GM21619 (cell line): Measurements from ENCODE around the gene ATP4B.

Experiments used
- ATAC-seq: cut with Tn5 transposase; IDR thresholded peaks from one replicate; pipeline ENCODE4 v1.9.1; 2021; ENCODE audit not compliant: unreplicated experiment

Gene ATP4B

DNA sequence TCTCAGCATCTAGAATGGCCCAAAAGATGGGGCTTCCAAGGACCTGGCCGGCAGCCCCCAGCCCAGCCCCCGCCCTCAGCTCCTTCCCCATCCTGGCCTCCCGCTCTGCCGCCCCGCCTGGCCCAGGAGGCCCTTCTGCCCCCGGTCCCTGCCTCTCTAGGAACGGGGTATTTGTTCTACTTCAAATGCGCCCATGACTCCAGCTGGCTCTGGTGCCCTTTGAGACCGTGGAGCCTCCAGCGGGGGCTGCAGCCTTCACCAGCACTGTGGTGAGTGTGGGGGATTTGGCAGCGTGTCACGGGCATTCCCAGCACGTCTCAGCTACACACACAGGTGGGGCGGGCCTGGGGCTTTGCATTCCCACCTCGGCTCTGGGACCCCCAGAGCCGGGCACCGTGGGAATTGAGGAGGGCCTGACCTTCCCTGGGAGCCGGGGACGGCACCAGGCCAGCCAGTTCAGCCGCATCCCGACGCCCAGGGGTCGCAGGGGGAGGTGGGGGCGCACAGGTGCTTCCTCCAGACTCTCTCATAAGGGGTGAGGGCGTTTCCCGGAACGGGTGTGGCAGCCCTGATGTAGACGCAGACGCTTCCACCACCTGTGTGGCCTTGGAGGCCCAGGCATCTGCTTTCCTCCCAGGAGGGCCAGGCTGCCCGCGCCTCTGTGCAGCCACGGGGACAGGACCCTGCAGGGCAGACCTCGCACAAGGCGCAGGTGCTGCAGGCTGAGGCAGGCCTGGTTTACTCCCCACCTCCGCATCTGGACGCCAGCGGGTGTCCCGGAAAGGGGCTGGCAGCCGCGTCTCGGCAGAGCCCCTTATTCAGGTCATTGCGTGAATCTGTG is 947 bp downstream of the ATP4B start:
- no peak for ATAC-seq

DNA sequence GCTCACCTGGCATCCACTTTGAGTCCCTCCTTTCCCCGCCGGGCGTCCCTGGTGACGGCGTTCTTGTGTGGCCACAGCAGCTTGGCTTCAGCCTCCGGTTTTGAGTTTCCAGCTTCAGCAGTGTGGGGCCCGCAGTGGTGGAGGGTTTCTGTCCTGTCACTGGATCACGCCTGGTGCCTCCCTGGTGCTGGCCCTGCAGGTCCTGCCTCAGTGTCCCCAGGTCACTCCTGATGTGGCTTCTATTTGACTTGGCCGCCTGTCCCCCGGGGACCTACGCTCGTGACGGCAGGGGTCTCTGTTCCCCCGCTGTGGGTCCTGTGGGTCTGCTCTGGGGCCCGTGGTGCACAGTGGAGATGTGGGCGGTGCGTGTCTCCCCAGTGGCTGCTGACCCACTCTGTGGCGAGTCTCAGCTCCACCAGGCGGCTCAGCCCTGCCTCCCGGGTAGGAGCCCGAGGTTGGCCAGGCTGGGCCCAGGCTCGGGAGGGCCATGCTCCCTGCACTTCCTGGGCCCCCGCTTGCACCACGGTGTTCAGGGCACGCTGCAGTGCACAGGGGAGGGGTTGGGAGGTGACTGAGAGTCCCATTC is 1.9 kb downstream of the ATP4B start:
- ATAC-seq: no peak

DNA sequence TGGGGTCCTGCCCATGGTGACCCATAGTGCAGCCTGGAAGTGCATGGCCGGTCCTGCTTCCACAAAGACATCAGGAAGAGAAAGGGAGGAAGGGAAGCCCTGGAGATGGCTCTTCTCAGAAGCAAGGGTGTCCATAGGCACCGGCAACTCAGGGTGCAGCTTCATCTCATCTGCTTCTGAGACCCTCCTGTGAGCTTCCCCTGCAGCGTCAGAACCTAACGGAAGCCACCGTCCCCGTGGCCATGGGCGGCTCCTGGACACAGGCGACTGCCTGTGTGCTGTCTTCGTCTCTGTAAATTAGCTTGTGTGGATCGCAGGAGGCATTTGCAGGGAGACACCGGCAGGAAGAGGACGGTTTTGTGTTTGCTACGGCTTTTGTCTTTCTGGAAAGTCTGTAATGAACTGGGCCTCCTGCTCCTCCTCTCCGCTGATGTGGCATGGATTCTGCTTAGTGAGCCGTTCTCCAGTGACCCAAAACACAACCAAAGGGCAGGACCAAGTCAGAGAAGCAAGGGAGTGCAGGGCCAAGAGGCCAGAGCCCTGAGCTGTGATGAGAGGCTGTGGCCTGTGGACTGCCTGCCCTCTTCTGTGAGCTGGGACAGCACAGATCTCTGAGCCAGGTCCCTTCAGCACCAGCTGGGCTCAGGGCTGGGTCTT is 2.5 kb downstream of the ATP4B start:
- no peak for ATAC-seq

DNA sequence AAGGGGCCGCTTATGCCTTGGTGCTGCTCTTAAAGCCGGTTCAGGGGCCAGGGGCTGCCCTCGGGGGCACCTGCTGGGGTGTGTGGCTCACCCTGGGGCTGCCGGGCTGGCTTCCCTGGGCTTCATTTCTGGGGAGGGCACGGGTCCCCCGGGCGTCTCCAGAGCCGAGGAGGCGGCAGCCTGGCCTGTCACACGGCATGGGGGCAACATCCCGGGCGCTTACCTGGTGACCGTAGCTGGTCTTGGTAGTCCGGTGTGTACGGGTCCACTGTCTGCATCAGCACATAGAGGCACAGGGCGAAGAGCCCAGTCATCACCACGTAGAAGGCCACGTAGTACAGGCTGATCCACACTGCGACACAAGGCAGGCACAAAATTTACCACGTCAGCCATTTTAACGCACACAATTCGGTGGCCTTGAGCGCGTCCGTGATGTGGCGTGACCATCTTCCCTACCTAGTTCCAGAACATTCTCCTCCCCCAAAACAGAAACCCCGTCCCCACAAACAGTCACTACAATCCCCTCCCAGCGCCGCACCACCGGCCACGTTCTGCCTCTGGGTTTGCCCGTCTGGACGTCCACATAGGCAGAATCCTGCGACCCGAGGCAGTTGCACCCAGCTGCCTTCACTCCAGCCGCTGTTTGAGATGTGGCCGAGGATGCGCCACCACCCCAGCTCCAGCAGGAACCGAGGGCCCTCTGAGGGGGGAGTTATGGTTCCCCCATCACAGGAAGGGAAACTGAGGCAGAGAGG is 3.2 kb downstream of the ATP4B start:
- no peak for ATAC-seq

DNA sequence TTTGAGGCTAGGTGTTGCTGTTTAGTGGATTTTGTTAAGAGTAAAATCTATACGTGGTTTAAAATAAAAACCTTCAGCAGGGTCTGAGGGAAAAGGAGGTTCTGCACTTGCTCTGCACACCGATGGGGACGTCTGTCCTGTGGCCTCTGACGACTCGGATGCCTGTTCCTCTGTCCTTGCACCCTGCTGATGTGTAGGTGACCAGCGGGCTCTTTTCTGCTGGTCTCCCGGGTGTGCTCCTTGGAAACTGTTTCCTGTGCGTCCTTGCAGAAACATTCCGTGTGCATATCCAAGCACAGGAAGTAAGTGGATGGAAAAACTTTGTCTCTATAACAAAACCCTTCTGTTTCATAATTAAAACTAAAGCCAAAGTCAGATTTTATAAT is 3.8 kb downstream of the ATP4B start:
- no peak for ATAC-seq

DNA sequence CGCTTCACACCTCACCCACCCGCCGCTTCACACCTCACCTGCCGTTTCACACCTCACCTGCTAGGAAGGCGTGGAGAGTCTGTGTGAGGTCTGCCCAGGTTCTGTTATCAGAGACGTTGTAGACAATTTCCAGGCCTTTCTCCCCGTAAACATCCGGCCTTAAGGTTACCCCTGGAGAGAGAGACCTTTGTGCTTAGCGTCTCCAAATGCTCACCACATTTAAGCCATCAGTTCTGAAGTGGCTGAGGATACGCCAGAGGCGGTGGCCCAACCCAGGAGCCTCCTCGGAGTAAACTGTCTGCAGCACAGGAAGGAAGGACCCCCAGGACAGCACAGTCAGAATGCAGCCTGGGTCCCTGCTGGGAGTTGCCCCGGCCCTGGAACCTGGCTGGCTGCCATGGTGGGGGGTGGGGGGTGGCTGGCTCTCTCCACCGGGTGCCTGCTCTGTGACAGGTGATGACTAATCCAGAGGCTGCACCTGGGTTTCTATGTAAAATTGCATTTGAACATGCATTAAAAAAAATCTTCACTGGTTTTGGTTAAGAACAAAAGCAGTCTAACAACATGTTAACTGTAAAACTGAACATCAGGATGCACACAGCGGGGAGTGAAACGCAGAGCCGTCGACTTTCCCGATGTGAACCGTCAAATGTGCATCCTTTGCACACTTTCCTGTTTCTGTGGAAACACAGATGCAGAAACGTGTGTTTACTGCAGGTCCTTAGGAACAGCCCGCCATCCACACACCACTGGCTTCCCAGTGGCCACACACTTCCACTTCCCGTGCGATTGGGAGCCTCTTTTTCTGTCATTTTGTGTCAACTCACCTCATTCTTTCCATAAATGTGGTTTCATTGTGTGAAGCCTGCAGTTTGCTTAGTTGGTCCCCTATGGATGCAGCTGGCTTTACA is 4.5 kb downstream of the ATP4B start:
- ATAC-seq: no peak

DNA sequence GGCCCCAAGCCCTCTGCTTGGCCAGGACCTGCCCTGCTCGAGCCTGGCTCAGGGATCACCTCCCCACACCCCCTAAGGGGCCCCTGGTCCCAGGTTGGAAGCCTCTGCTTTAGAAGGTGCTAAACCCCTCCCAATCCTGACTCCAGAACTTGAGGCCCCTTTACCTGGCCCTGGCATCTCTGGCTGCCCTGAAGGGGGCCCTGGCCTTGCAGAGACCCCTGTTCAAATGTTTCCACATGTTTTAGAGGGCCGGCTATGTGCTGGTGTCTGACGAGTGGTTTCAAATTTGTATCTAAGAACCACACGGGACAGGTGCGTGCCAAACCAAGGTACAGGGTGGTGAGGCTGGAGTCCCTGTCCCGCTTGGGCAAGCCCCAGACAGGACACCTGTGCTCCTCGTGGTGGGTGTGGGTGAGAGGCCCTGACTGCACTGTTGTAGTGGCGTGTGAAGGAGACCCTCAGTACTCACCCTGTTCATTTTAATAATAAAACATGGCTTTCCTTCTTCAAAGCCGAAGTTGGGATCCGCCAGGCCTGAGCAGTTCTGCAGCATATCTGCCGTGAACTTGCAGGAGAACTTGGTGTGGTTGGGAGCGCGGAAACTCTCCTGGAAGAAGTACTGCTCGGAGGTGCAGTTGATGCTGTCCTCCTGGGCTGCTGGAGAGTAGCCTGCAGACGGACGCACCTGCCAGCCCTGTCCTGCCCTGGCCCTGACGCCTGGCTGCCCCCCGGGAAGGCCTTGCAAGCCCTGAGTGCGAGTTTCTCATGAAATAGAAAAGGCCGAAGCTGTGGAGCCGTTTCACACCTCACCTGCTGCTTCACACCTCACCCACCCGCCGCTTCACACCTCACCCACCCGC is 5.4 kb downstream of the ATP4B start:
- no peak for ATAC-seq

DNA sequence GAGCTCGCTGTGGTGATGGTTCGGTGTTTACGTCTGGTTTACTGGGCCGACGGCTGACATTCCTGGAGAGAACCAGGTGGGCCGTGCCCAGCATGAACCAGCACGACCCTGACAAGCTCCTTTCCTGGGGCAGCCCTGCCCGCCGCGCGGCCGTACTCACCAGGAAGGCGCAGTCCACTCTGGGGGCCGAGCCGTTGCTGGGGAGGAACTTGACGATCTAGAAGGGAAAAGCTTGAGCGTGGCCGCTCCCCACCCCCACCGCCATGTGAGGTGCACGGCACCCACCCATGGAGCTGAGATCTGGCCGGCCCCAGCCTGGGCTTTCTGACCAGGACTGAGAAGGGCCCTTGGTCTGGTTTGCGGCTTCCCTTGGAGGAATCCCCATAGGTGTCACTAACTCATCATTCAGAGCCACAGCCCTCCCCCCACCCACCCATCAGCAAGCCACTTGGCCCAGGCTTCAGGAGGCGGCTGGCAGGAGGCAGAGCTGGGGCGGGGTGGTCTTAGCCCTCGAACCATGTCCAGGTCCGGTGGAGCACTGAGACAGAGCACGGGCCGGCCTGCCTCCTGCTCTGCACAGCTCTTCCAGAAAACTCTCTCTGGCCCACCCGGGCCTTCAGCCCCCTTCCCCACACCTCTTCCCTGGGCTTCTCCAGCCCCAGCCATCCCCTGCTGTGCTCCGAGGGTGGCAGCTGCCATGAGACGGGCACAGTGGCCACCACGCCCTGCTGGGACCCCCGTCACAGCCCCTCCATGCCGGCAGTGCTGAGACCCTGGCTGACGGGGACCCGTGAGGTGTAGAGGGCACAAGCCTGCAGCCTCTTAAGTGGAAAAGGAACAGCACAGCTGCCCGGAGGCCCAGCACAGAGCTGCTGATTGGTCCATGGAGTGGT is 6.2 kb downstream of the ATP4B start:
- no peak for ATAC-seq

DNA sequence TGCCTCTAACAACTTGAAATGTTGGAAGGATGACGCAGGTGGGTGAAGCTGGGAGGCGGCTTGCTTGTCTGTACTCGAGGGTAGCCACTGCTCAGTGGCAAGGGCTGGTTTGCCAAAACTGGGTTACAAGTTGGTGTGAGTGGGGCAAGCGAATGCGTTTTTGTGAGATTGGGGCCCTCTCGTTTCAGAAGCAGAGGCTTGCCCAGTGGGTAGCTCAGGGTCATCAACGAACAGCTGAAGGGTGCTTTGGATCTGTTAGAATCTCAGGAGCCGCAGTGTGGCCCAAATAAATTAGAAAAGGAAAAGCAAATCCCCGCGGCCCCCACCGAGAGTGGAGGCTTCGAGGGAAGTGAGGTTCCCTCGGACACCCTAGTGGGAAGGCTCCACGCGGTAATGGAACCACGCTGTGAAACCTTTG is 7.3 kb downstream of the ATP4B start:
- ATAC-seq: no peak

DNA sequence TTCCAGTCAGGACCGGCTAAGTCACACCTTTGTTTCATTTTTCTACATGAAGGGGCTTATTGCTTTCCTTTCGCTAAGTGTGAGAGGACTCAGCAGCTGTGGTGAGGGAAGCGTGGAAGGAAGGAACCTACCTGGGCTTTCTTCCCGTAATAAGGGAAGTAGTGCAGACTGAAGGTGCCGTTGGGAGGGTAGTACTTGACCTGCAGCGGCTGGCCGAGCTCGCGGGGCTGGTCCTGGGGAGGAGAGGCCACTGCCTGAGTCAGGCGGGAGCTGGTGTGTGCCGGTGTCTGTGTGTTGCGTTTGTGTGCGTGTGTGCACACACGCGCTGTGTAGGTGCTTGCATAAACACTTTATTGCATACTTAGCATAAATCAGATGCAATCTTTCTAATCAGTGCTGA is 7.7 kb downstream of the ATP4B start:
- ATAC-seq: no peak

DNA sequence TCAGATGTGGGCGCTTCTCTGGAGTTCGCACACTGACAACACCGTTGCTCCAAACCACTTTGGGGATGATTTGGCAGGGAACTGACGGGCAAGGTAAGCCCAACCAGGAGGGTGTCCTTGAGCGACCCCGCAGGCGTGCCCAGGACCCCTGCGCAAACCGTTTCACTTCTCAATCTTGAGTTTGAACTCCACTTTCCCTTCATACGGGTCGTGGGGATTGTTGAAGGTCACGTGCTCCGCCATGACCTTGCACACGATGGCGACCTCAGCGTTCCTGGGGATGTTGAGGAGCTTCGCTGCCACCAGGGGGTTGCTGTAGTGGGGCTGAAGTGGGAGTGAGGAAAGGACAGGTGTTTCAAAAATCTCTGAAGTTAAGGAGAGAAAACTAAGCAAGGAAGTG is 8.8 kb downstream of the ATP4B start:
- no peak for ATAC-seq

DNA sequence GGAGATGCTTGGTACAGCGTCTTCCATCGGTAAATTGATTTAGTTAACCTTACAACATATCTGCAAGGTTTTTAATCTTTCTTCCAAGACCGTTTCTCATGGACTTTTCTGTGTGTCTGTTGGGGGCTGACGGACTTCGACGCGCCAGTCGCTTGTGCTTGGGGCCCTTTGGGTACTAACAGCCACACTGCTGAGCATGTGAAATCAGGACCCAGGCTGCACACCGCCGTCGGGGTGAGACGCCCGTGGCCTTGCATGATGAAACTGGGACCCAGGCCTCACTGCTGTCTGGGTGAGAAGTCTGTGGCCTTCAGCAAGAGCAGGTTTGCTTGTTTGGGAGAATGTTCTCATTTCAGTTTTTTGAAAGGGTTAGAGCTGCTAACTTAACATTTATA is 9.8 kb downstream of the ATP4B start:
- no peak for ATAC-seq

DNA sequence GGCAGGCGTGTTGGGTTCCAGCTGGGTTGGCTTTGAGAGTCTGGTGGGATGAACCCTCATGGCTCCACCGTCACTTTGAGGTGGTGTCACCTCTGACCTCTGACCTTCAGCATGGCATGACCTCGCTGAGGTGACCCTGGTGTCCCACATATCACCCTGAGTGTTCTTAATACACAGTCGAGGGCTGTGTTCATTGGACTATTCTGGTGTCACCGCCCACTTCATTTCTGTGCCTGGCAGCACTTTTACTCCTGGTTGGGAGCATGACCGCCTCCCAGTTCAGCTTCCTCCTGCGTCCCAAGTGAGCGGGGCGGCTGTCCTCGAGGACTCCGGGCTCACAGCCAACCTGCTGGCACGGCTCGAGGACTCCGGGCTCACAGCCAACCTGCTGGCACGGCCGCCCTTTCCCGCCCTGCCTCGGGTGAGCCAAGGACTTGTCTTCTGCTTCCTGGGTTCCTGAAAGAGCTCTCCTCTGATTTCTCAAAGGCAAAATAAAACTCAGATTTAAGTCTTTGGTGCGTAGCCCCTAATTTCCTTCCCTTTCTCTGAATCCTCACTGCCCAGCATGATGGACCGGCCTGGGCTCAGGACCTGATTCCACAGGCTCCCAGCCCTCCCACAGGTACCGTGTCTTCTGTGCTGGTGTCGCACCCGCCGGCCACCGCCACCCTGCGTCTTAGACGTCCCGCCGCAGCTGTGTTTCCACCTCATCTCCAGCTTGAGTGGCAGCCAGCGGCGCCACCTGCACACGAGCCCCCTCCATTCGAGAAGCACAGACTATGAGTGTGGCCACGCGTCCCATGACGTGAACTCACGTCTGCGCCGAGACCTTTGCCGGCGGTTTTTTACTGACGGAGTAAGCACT is 10.4 kb downstream of the ATP4B start:
- no peak for ATAC-seq

DNA sequence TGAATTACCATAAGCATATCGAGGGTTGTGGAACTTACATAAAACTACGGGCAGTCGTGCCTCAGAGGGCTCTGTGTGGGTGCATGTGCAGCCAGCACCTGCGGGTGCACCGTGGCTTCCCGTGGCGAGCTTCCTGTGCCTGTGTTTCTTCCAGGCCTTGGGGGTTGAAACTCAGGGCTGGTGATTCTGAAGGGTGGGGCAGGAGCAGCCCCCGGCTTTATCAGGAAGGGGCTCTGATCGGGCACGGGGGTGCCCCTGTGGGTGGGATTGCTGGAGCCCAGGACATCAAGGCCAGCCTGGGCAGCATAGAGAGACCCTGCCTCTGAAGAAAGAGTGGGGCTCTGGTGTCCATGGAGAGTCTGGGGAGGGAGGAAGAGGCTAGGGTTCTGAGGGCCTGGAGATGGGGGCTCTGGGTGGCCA is 11.1 kb downstream of the ATP4B start:
- no peak for ATAC-seq

DNA sequence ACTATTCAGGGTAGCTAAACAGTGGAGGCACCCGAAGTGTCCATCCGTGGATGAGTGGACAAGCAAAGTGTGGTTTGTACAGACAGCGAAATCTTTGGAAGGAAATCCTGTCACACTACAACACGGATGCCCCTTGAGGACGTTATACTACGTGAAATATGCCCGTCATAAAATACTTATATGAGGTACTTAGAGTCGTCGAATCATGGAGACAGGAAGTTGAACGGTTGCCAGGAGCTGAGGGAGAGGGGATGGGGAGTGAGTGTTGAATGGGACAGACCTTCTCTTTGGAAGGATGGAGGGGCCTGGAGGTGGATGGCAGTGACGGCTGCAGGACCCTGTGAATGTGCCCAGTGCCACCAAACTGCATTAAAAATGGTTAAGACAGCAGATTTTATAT is 11.6 kb downstream of the ATP4B start:
- ATAC-seq: no peak

DNA sequence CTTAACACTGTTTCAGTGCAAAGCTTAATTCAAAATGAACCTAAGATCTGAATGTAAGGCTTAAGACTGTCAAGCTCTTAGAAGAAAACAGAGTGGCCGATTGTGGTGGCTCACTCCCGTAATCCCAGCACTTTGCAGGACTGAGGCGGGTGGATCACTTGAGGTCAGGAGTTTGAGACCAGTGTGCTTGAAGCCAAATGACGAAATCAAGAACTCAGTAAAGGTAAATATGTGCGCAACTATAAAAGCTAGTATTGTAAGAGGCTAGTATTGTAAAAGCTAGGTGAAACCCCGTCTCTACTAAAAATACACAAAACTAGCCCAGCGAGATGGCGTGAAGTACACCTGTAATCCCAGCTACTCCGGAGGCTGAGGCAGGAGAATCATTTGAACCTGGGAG is 12.7 kb downstream of the ATP4B start:
- no peak for ATAC-seq

DNA sequence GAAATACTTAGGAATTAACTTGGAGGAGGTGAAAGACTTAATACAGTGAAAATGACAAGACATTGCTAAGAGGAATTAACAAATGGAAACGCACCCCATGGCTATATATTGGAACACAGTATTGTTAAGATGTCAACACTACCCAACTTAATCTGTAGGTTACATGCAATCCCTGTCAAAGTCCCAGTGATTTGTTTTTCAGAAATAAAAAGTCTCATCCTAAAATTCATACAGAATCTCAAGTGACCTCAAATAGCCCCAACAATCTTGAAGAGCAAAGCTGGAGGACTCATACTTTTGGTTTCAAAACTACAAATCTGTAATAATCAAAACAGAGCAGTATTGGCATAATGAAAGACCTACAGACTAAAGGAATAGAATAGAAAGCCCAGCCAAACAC is 13.2 kb downstream of the ATP4B start:
- ATAC-seq: no peak

DNA sequence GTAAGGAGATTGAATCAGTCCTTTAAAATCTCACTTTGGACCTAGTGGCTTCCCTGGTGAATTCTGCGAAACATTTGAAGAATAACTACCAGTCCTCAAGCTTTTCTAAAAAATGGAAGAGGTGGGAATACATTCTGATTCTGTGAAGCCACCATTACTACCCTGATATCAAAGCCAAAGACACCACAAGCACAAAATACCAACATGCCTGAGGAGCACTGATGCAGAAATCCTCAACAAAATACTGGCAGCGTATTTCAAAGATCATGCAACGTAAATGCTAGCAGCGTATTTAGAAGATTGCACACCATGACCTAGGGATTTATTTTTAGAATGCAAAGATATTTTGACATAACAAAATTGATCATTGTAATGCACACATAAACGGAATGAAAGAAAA is 14.4 kb downstream of the ATP4B start:
- no peak for ATAC-seq
